Colonic mucosa (tissue), 4 donors: Measurements from ENCODE around the gene FDPS. TPM values are rescaled to one million over a fixed set of nuclear protein-coding genes. Genes with fewer than 3 reads are reported as not detected.
A peak's percentile ranks its signal among the peaks of the same experiment; 100 is the strongest.

Experiments used
- DNase-seq: peaks from one replicate; pipeline ENCODE4 v3.0.0-alpha.2; 2020
- H3K27ac ChIP-seq: fragments of 200-600 bp; one replicate; pipeline ENCODE4 v1.8.0; 2021
- H3K27me3 ChIP-seq: fragments of 200-600 bp; one replicate; pipeline ENCODE4 v1.8.0; 2021
- H3K36me3 ChIP-seq: fragments of 200-600 bp; one replicate; pipeline ENCODE4 v1.8.0; 2021
- H3K4me1 ChIP-seq: fragments of 200-600 bp; one replicate; pipeline ENCODE4 v1.8.0; 2021; ENCODE audit warnings: mild to moderate bottlenecking
- H3K4me3 ChIP-seq: fragments of 200-600 bp; one replicate; pipeline ENCODE4 v1.8.0; 2021
- H3K9ac ChIP-seq, 2 donors: one replicate each; pipeline ENCODE4 v1.7.0; 2013; ENCODE audit warnings: control low read depth in 2 of 2, low read depth in 2 of 2, low read length in 2 of 2
- H3K9me3 ChIP-seq: fragments of 200-600 bp; one replicate; pipeline ENCODE4 v1.8.0; 2021
- CTCF ChIP-seq: fragments of 200-600 bp; IDR thresholded peaks from one replicate; pipeline ENCODE4 v1.8.0; 2022; ENCODE audit warnings: antibody characterized with exemption, mild to moderate bottlenecking
- intact Hi-C: fragments of 100-400 bp; cut with DNase I; formaldehyde crosslinking; loops from one replicate; pipeline ENCODE4 v1.14.1; 2022
- total RNA-seq, 2 donors: library from RNA; stranded (reverse); fragmentation: NEBNext Ultra II Directional in 1 of 2; extraction: Animal tissue kit (Norgen Biotek cat#: 25700) in 1 of 2; gene quantifications; one replicate each; pipeline ENCODE4 v1.2.1, GENCODE V29; 2021
- donor health status: healthy.
- donor health status: DM: no; HTN: no; CAD: no.
- donor health status: DM: no; HTN: no; CAD: no.

FDPS gene
- total RNA-seq, 2 donors from 2014 or later: 300 to 501 TPM

- Histone ChIP-seq H3K9ac (peak overlapping the region; percentile 78 to 96), H3K27ac (peak overlapping the region; percentile 83), H3K36me3 (no peaks in the 10 kb centered on the region), H3K4me1 (peaks cover 3% of the 10 kb centered on the region), H3K27me3 (no peaks in the 10 kb centered on the region), H3K4me3 (peak overlapping the region; percentile 49), H3K9me3 (no peaks in the 10 kb centered on the region)
- peak; percentile 53 for DNase-seq
- intact Hi-C loops: no loop called here
- no peak for TF ChIP-seq CTCF
Observed at GRCh38 chr1:155309423-155310021, 856 bp downstream of the FDPS start.

- intact Hi-C loops: no loop called here
Observed at GRCh38 chr1:155313261-155313660, 4.6 kb downstream of the FDPS start.

GRCh38 chr1:155316922-155317321, 8.3 kb downstream of the FDPS start:
- Histone ChIP-seq H3K4me1 (peaks cover 7% of the 10 kb centered on the region), H3K27me3 (no peaks in the 10 kb centered on the region), H3K36me3 (no peaks in the 10 kb centered on the region), H3K9ac (no peak overlapping the region), H3K4me3 (no peak overlapping the region), H3K27ac (peak overlapping the region; percentile 6), H3K9me3 (no peaks in the 10 kb centered on the region)
- intact Hi-C loops: no loop called here
- no peak for DNase-seq
- TF ChIP-seq CTCF: no peak

More at GRCh38 chr1:155313261-155313660, 4.6 kb downstream of the FDPS start:
- Histone ChIP-seq H3K36me3 (no peaks in the 10 kb centered on the region), H3K4me1 (peaks cover 3% of the 10 kb centered on the region), H3K9ac (no peak overlapping the region), H3K9me3 (no peaks in the 10 kb centered on the region), H3K27ac (no peak overlapping the region), H3K27me3 (no peaks in the 10 kb centered on the region), H3K4me3 (no peak overlapping the region)
- DNase-seq: no peak
- no peak for TF ChIP-seq CTCF

GRCh38 chr1:155318082-155318481, 9.4 kb downstream of the FDPS start:
- no peak overlapping the region for H3K9ac ChIP-seq
- H3K9me3 ChIP-seq: no peaks in the 10 kb centered on the region
- H3K4me3 ChIP-seq: no peak overlapping the region
- TF ChIP-seq CTCF: no peak
- H3K27ac ChIP-seq: no peak overlapping the region
- no peaks in the 10 kb centered on the region for H3K27me3 ChIP-seq
- no peaks in the 10 kb centered on the region for H3K36me3 ChIP-seq
- no peak for DNase-seq
- H3K4me1 ChIP-seq: peaks cover 13% of the 10 kb centered on the region
- intact Hi-C loops: no loop called here

- no peak overlapping the region for H3K4me3 ChIP-seq
- H3K4me1 ChIP-seq: peaks cover 13% of the 10 kb centered on the region
- no peak for DNase-seq
- no peaks in the 10 kb centered on the region for H3K27me3 ChIP-seq
- H3K27ac ChIP-seq: no peak overlapping the region
- intact Hi-C loops: no loop called here
- TF ChIP-seq CTCF: no peak
- no peaks in the 10 kb centered on the region for H3K9me3 ChIP-seq
- no peaks in the 10 kb centered on the region for H3K36me3 ChIP-seq
- H3K9ac ChIP-seq: peak overlapping the region; percentile 19 to 27
Observed at GRCh38 chr1:155319536-155319935, 10.9 kb downstream of the FDPS start.
